ENCODE results near the gene GSTCD.

GRCh38 chr4:105758958-105759357, 50.4 kb downstream of the GSTCD start:
- TF ChIP-seq POLR2AphosphoS5 (IDR thresholded peaks at IDR 0.05) (no peak), POLR2A (IDR thresholded peaks at IDR 0.05) (no peak)

All from prostate gland (tissue), 1 donor.